K562 (cell line): ENCODE data around the gene TRAPPC8. TPM values are rescaled to one million over a fixed set of nuclear protein-coding genes. Genes with fewer than 3 reads are reported as not detected.

Experiments used
- ATAC-seq: fragments of 200-7000 bp; cut with Tn5 transposase; 3 replicates; pipeline ENCODE4 v1.9.1; 2020; ENCODE audit warnings: moderate library complexity
- BruUV-seq: library from RNA; stranded (reverse); fragments of 400-500 nt; replicated peaks from 2 replicates; lab custom pipeline; 2021; lab: Mats Ljungman, UMichigan
- CTCF ChIA-PET: fragments of 300-600 bp; formaldehyde crosslinking; extraction: SDS; loops from one replicate; lab custom pipeline; 2021; ENCODE audit warnings: low intra/inter-chr PET ratio; lab: Yijun Ruan, JAX
- POLR2A ChIA-PET: fragments of 300-600, 350-650 bp; sonication (Branson Sonifier 250); formaldehyde crosslinking; extraction: SDS; loops from one replicate; lab custom pipeline; 2021; ENCODE audit warnings: antibody characterized with exemption, inconsistent platforms; lab: Yijun Ruan, JAX
- DNase-seq, 4 experiments: peaks; one replicate each; pipeline versions ENCODE4 v3.0.0 to v3.0.0-alpha.2; 2011 to 2018; ENCODE audit warnings: low spot score in 3 of 4, mixed read lengths in 3 of 4; ENCODE audit errors: extremely low read depth in 1 of 4
- FAIRE-seq: peaks from 2 replicates; lab custom pipeline; 2011; peaks lifted over from hg19 to GRCh38; lab: Jason Lieb, UNC
- H2AFZ ChIP-seq: 2 replicates; pipeline ENCODE4 v1.6.0; 2011; ENCODE audit warnings: low read depth, low read length, control low read depth, inconsistent platforms
- H3K27ac ChIP-seq: fragments of 200-600 bp; 3 replicates; pipeline ENCODE4 v1.8.0; 2011; ENCODE audit warnings: low read depth, mild to moderate bottlenecking, control low read depth, inconsistent platforms, low read length, moderate library complexity, mixed read lengths; ENCODE audit errors: extremely low read depth
- H3K27me3 ChIP-seq, 2 experiments: fragments of 300-600 bp in 1 of 2; 2 replicates in 1 of 2; 3 replicates in 1 of 2; pipeline versions ENCODE4 v1.6.0 to v1.8.0; 2011; ENCODE audit warnings: inconsistent platforms in 2 of 2, low read length in 2 of 2, mild to moderate bottlenecking in 1 of 2, mixed read lengths in 1 of 2, moderate library complexity in 1 of 2; ENCODE audit not compliant: control insufficient read depth in 2 of 2, insufficient read depth in 2 of 2
- H3K36me3 ChIP-seq: fragments of 300-600 bp; 3 replicates; pipeline ENCODE4 v1.8.0; 2011; ENCODE audit warnings: mild to moderate bottlenecking, low read length, inconsistent platforms; ENCODE audit not compliant: control insufficient read depth, insufficient read depth
- H3K4me1 ChIP-seq, 2 experiments: fragments of 200-600 bp in 1 of 2; replicated peaks in 1 of 2; 2 replicates in 1 of 2; 3 replicates in 1 of 2; pipeline versions ENCODE4 v1.5.1 to v1.8.0; 2011; ENCODE audit warnings: inconsistent platforms in 2 of 2, low read length in 2 of 2, mild to moderate bottlenecking in 1 of 2, mixed read lengths in 1 of 2, moderate library complexity in 1 of 2; ENCODE audit not compliant: control insufficient read depth in 2 of 2, insufficient read depth in 2 of 2
- H3K4me2 ChIP-seq: 2 replicates; pipeline ENCODE4 v1.6.1; 2011; ENCODE audit warnings: low read length, control low read depth, inconsistent platforms, mixed read lengths; ENCODE audit not compliant: insufficient read depth
- H3K4me3 ChIP-seq: fragments of 200-600 bp; sonication (generic), shearing (Covaris generic); 2 replicates; pipeline ENCODE4 v1.5.1; 2016; ENCODE audit warnings: control low read depth, inconsistent platforms
- H3K79me2 ChIP-seq: fragments of 200-600 bp; 3 replicates; pipeline ENCODE4 v1.8.0; 2011; ENCODE audit warnings: low read length, inconsistent platforms; ENCODE audit not compliant: control insufficient read depth, insufficient read depth
- H3K9ac ChIP-seq, 2 experiments: 2 replicates each; pipeline versions ENCODE4 v1.6.0 to v1.6.1; 2011; ENCODE audit warnings: low read depth in 2 of 2, low read length in 2 of 2, control low read depth in 1 of 2, inconsistent platforms in 1 of 2, mild to moderate bottlenecking in 1 of 2, mixed read lengths in 1 of 2; ENCODE audit not compliant: insufficient read depth in 1 of 2
- H3K9me1 ChIP-seq: one replicate; pipeline ENCODE4 v1.6.0; 2011; ENCODE audit warnings: inconsistent platforms, mild to moderate bottlenecking, low read length, moderate library complexity; ENCODE audit not compliant: control insufficient read depth, insufficient read depth
- H3K9me3 ChIP-seq: replicated peaks from 2 replicates; pipeline ENCODE4 v1.5.1; 2011; ENCODE audit warnings: low read depth, low read length, inconsistent platforms; ENCODE audit not compliant: control insufficient read depth, insufficient read depth
- H4K20me1 ChIP-seq: replicated peaks from 2 replicates; pipeline ENCODE4 v1.6.1; 2011; ENCODE audit warnings: low read length, inconsistent platforms, mixed read lengths; ENCODE audit not compliant: control insufficient read depth, insufficient read depth
- DACH1 ChIP-seq: fragments of 450-650 bp; IDR thresholded peaks from 2 replicates; pipeline ENCODE4 v1.6.1; 2018; ENCODE audit not compliant: partially characterized antibody
- FOXO4 ChIP-seq: fragments of 450-650 bp; formaldehyde crosslinking; IDR thresholded peaks from 2 replicates; pipeline ENCODE4 v1.4.0; 2020; ENCODE audit warnings: mild to moderate bottlenecking, moderate library complexity
- HMGN3 ChIP-seq: IDR thresholded peaks from 2 replicates; pipeline ENCODE4 v1.6.1; 2011; ENCODE audit warnings: borderline replicate concordance, low read depth, mild to moderate bottlenecking, mixed read lengths, low read length; ENCODE audit not compliant: insufficient read length; ENCODE audit errors: extremely low read depth
- IRF2 ChIP-seq: sonication (generic); formaldehyde crosslinking; IDR thresholded peaks from 2 replicates; pipeline ENCODE4 v1.8.1; 2022; ENCODE audit warnings: mild to moderate bottlenecking, missing genetic modification reagents
- KLF10 ChIP-seq: fragments of 250-450 bp; sonication (Bioruptor Pico); IDR thresholded peaks from 2 replicates; pipeline ENCODE4 v1.6.1; 2021; ENCODE audit warnings: matching md5 sums
- MCM2 ChIP-seq: fragments of 450-650 bp; IDR thresholded peaks from 2 replicates; pipeline ENCODE4 v1.6.1; 2017; ENCODE audit warnings: low read depth, mild to moderate bottlenecking
- MTF1 ChIP-seq: fragments of 250-450 bp; sonication (Bioruptor Pico); IDR thresholded peaks from 2 replicates; pipeline ENCODE4 v1.9.0; 2021; ENCODE audit warnings: moderate library complexity, mild to moderate bottlenecking, inconsistent platforms, borderline replicate concordance
- MXD1 ChIP-seq: fragments of 250-450 bp; sonication (Bioruptor Pico); IDR thresholded peaks from 2 replicates; pipeline ENCODE4 v1.8.0; 2021; ENCODE audit warnings: borderline replicate concordance, mild to moderate bottlenecking, moderate library complexity; ENCODE audit not compliant: poor library complexity, severe bottlenecking
- RBM15 ChIP-seq: fragments of 200-400 bp; formaldehyde crosslinking; IDR thresholded peaks from 2 replicates; pipeline ENCODE4 v1.6.1; 2018; ENCODE audit warnings: mild to moderate bottlenecking, low read length, moderate library complexity; ENCODE audit not compliant: insufficient read depth
- TCF7 ChIP-seq: sonication (generic); IDR thresholded peaks from 2 replicates; pipeline ENCODE4 v1.6.1; 2016; ENCODE audit warnings: antibody characterized with exemption, borderline replicate concordance
- ZKSCAN1 ChIP-seq: fragments of 150-350 bp; IDR thresholded peaks from 2 replicates; pipeline ENCODE4 v1.6.1; 2016; ENCODE audit warnings: low read depth, low read length
- WGBS: fragments of 100-300 bp; shearing (Covaris generic); methylation state at CpG from one replicate; pipeline ENCODE4 v1.1.6; 2016; ENCODE audit warnings: low coverage, mixed read lengths; ENCODE audit not compliant: insufficient coverage; ENCODE audit errors: missing lambda C conversion rate; 5-methylcytosine and 5-hydroxymethylcytosine counted together
- in situ Hi-C: fragments of 300-500 bp; cut with MboI; formaldehyde crosslinking; loops from 4 replicates; pipeline ENCODE4 v1.15.0; 2018; ENCODE audit warnings: inconsistent platforms, mixed read lengths
- intact Hi-C: fragments of 100-400 bp; cut with micrococcal nuclease; formaldehyde crosslinking; loops from 2 replicates; pipeline ENCODE4 v1.14.2; 2022
- polyA plus RNA-seq, 8 experiments: library from polyadenylated mRNA; depleted of rRNA in 4 of 8; stranded (reverse) in 5 of 8; unstranded in 3 of 8; fragments of >200 nt; fragmentation: Nextera tagmentation in 2 of 8; fragmentation: Illumina TruSeq in 1 of 8; extraction: Ambion mirVana in 2 of 8; extraction: Trizol in 1 of 8; gene quantifications; 2 replicates each; pipeline versions ENCODE4 v1.2.1 to v1.2.3, GENCODE V29; 2011 to 2014; ENCODE audit warnings: inconsistent platforms in 1 of 8, missing spikeins in 1 of 8
- total RNA-seq, 7 experiments: library from RNA; depleted of rRNA in 6 of 7; stranded (reverse); fragments of >200 nt in 6 of 7; fragmentation: Illumina TruSeq in 2 of 7; extraction: Trizol in 2 of 7; gene quantifications; 2 replicates each; pipeline versions ENCODE4 v1.2.1 to v1.2.3, GENCODE V29; 2011 to 2021; ENCODE audit warnings: low replicate concordance in 1 of 7

The TRAPPC8 gene
- total and polyA plus RNA-seq, 9 of the 15 experiments (the other 6 are each of a cell fraction or from before 2014, with no cell fraction given): 20.1 to 111 (median 35.6) TPM

- CTCF ChIA-PET: no interaction called here
- ATAC-seq: no peak
- no peaks in the 10 kb centered on the region for H3K79me2 ChIP-seq
- no peak overlapping the region for H3K4me2 ChIP-seq
- in situ Hi-C loops (no loop called here), intact Hi-C loops (no loop called here)
- H3K4me3 ChIP-seq: no peak overlapping the region
- H2AFZ ChIP-seq: no peak overlapping the region
- H4K20me1 ChIP-seq: no peaks in the 10 kb centered on the region
- H3K27ac ChIP-seq: no peak overlapping the region
- BruUV-seq: no TSS peak
- DNase-seq: no peak
- 0 out of 2 replicates have a peak, but pooled peaks cover 2% of the 10 kb centered on the region for H3K9me3 ChIP-seq
- WGBS: 0% methylated on average over 3 of the region's 3 CpGs
- H3K36me3 ChIP-seq: no peaks in the 10 kb centered on the region
- no peaks in the 10 kb centered on the region for H3K9me1 ChIP-seq
- H3K27me3 ChIP-seq: peaks cover 10 to 11% of the 10 kb centered on the region in 2 experiments; a peak in 4 of 5 replicates
- POLR2A ChIA-PET: no interaction called here
- no peak overlapping the region for H3K9ac ChIP-seq
- no peak for TF ChIP-seq IRF2
- no peak for TF ChIP-seq MTF1 (CRISPR knock-in tag)
- TF ChIP-seq RBM15: no peak
- no peak for TF ChIP-seq DACH1
- TF ChIP-seq KLF10 (CRISPR knock-in tag): no peak
- TF ChIP-seq FOXO4 (CRISPR knock-in tag): no peak
- no peak for TF ChIP-seq HMGN3
- TF ChIP-seq MCM2: no peak
- TF ChIP-seq TCF7: no peak
- no peak for TF ChIP-seq MXD1
- no peak for TF ChIP-seq ZKSCAN1
- FAIRE-seq: no peak
- no peaks in the 10 kb centered on the region for H3K4me1 ChIP-seq
Observed at GRCh38 chr18:31983020-31983419, 40.1 kb upstream of the TRAPPC8 start.
